Activated T-cell treated with anti-CD3 and anti-CD28 coated beads for 48 hours (primary cell): ENCODE results near the gene PRR15L.
"Not testable (repeated sequence)": the region's sequence is repeated elsewhere in the genome, so short reads cannot be mapped to it uniquely, and the experiment has no call there.

Source experiments
- DNase-seq: peaks from one replicate; pipeline ENCODE4 v3.0.0-alpha.2; 2020; ENCODE audit warnings: low read depth

PRR15L gene

GRCh38 chr17:47957591-47958490 is at the start of gene PRR15L:
Gene PRR15L (minus strand): TSS chr17:47957883. CDS start chr17:47953234, 4,649 bp downstream.
- no peak for DNase-seq

- DNase-seq: no peak
Measured at GRCh38 chr17:48006936-48007709, 49.4 kb upstream of the PRR15L start.

- no peak for DNase-seq
Measured at GRCh38 chr17:48004983-48005382, 47.3 kb upstream of the PRR15L start.

GRCh38 chr17:48003417-48004151 is 45.9 kb upstream of the PRR15L start:
- DNase-seq: no peak

GRCh38 chr17:48002916-48003416 is 45.3 kb upstream of the PRR15L start:
- DNase-seq: no peak

GRCh38 chr17:48002266-48002915 is 44.7 kb upstream of the PRR15L start:
- DNase-seq: no peak

GRCh38 chr17:48001657-48002056 is 44.0 kb upstream of the PRR15L start:
- DNase-seq: not testable (repeated sequence)

GRCh38 chr17:48001197-48001596 is 43.5 kb upstream of the PRR15L start:
- DNase-seq: no peak

GRCh38 chr17:47999582-47999981 is 41.9 kb upstream of the PRR15L start:
- no peak for DNase-seq

GRCh38 chr17:47998044-47998443 is 40.4 kb upstream of the PRR15L start:
- no peak for DNase-seq

- no peak for DNase-seq
Measured at GRCh38 chr17:47997586-47997985, 39.9 kb upstream of the PRR15L start.

GRCh38 chr17:47996201-47996600 is 38.5 kb upstream of the PRR15L start:
- no peak for DNase-seq

- no peak for DNase-seq
Measured at GRCh38 chr17:47995241-47995935, 37.7 kb upstream of the PRR15L start.

- DNase-seq: no peak
Measured at GRCh38 chr17:47994724-47995123, 37.0 kb upstream of the PRR15L start.

GRCh38 chr17:47993964-47994363 is 36.3 kb upstream of the PRR15L start:
- DNase-seq: no peak

- no peak for DNase-seq
Measured at GRCh38 chr17:47993031-47993564, 35.4 kb upstream of the PRR15L start.

GRCh38 chr17:47992216-47992615 is 34.5 kb upstream of the PRR15L start:
- no peak for DNase-seq

- no peak for DNase-seq
Measured at GRCh38 chr17:47990962-47991731, 33.5 kb upstream of the PRR15L start.

- DNase-seq: no peak
Measured at GRCh38 chr17:47989700-47990099, 32.0 kb upstream of the PRR15L start.

- DNase-seq: no peak
Measured at GRCh38 chr17:47989159-47989558, 31.5 kb upstream of the PRR15L start.
